Gastrocnemius medialis (tissue), 4 donors: Measurements from ENCODE around the gene TANC1. TPM values are rescaled to one million over a fixed set of nuclear protein-coding genes. Genes with fewer than 3 reads are reported as not detected.

ENCODE experiments used
- ATAC-seq, 2 donors: fragments of 150-250 bp; one replicate each; pipeline ENCODE4 v1.9.1; 2016
- DNase-seq, 2 donors: peaks; one replicate each; pipeline ENCODE4 v3.0.0-alpha.2; 2019
- H3K27ac ChIP-seq, 4 donors: fragments of 200-600 bp; sonication (generic); 1 replicate in 1 of 4; 2 replicates in 3 of 4; pipeline ENCODE4 v1.5.1; 2016 to 2018; ENCODE audit warnings: mild to moderate bottlenecking in 2 of 4, moderate library complexity in 1 of 4
- H3K27me3 ChIP-seq, 3 donors: fragments of 200-600 bp; sonication (generic) in 2 of 3; 1 replicate in 1 of 3; 2 replicates in 2 of 3; pipeline versions ENCODE4 v1.5.1 to v1.6.0; 2016 to 2019; ENCODE audit warnings: mild to moderate bottlenecking in 1 of 3, moderate library complexity in 1 of 3
- H3K36me3 ChIP-seq, 2 donors: fragments of 200-600 bp; sonication (generic) in 1 of 2; one replicate each; pipeline ENCODE4 v1.5.1; 2017 to 2018
- H3K4me1 ChIP-seq, 2 donors: fragments of 200-600 bp; sonication (generic) in 1 of 2; one replicate each; pipeline ENCODE4 v1.5.1; 2016 to 2017; ENCODE audit warnings: mild to moderate bottlenecking in 2 of 2
- H3K4me3 ChIP-seq, 4 donors: fragments of 200-600 bp; sonication (generic) in 3 of 4; 1 replicate in 1 of 4; 2 replicates in 3 of 4; pipeline ENCODE4 v1.5.1; 2016 to 2019; ENCODE audit warnings: mild to moderate bottlenecking in 2 of 4
- H3K9me3 ChIP-seq, 3 donors: fragments of 200-600 bp; sonication (generic) in 2 of 3; 1 replicate in 1 of 3; 2 replicates in 2 of 3; pipeline ENCODE4 v1.5.1; 2016 to 2019
- POLR2A ChIP-seq, 2 donors: fragments of 450-650 bp; IDR thresholded peaks; one replicate each; pipeline ENCODE4 v1.6.1; 2017; ENCODE audit warnings: antibody characterized with exemption in 2 of 2, mild to moderate bottlenecking in 2 of 2, moderate library complexity in 2 of 2
- in situ Hi-C, 4 donors: fragments of 200-750 bp; cut with MboI; loops; one replicate each; pipeline versions ENCODE4 v1.15.0 to v1.8.0; 2017; ENCODE audit warnings: low sequenced_read_pairs in 4 of 4
- intact Hi-C: fragments of 100-400 bp; cut with DNase I; formaldehyde crosslinking; loops from one replicate; pipeline ENCODE4 v1.15.1; 2023; ENCODE audit warnings: low total_unique reads
- total RNA-seq, 4 donors: library from RNA; depleted of rRNA; stranded (reverse); fragments of >200 nt; gene quantifications; one replicate each; pipeline versions ENCODE4 v1.1.0 to v1.2.3, GENCODE V29; 2016
- TF ChIP-seq, protein P1 (sequence below), 5 experiments: fragments of 450-650 bp in 3 of 5; fragments of 200-600 bp in 2 of 5; sonication (generic) in 2 of 5; IDR thresholded peaks in 4 of 5; conservative IDR thresholded peaks in 1 of 5; 1 replicate in 4 of 5; 2 replicates in 1 of 5; pipeline ENCODE4 v1.5.1; 2016 to 2019; ENCODE audit warnings: antibody characterized with exemption in 5 of 5, mild to moderate bottlenecking in 3 of 5, moderate library complexity in 3 of 5

The TANC1 gene
- total RNA-seq, 4 donors from 2014 or later, result 5.1 to 9.9 (median 5.4) TPM

DNA sequence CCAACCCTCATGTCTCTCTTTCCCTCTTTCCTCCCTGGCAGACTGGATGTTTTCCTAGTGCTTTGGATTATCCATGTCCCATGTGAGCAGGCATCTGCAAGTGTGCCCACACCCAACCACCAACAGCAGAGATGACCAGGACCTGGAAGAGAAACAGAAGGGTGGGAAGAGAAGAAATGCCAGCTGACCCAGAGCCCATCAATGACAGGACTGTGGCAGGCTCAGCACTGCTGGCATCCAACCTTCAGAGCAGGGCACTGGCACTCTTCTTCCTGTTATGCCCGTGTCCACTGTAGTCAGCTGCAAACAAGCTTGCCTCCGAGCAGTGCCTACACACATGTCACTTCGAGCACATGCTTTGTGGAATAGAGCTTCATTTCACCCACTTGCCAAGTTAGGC is 121.1 kb downstream of the TANC1 start:
- H3K27ac ChIP-seq, result peak overlapping the region in 2 of 4 donors; percentile 13 to 32
- in situ Hi-C loops, result no loop called here
- intact Hi-C loops, result no loop called here
- ATAC-seq, result no peak
- TF ChIP-seq POLR2A (IDR thresholded peaks at IDR 0.05), result no peak
- TF ChIP-seq, protein P1, sequence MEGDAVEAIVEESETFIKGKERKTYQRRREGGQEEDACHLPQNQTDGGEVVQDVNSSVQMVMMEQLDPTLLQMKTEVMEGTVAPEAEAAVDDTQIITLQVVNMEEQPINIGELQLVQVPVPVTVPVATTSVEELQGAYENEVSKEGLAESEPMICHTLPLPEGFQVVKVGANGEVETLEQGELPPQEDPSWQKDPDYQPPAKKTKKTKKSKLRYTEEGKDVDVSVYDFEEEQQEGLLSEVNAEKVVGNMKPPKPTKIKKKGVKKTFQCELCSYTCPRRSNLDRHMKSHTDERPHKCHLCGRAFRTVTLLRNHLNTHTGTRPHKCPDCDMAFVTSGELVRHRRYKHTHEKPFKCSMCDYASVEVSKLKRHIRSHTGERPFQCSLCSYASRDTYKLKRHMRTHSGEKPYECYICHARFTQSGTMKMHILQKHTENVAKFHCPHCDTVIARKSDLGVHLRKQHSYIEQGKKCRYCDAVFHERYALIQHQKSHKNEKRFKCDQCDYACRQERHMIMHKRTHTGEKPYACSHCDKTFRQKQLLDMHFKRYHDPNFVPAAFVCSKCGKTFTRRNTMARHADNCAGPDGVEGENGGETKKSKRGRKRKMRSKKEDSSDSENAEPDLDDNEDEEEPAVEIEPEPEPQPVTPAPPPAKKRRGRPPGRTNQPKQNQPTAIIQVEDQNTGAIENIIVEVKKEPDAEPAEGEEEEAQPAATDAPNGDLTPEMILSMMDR (IDR thresholded peaks at IDR 0.05 in 4 of 5, conservative IDR thresholded peaks at IDR 0.05 in 1 of 5), result no peak
- H3K27me3 ChIP-seq, result no peaks in the 10 kb centered on the region
- H3K4me3 ChIP-seq, result no peak overlapping the region
- peaks cover 42 to 59% of the 10 kb centered on the region in 2 donors for H3K4me1 ChIP-seq
- H3K36me3 ChIP-seq, result no peaks in the 10 kb centered on the region
- peak in 1 of 2 donors; percentile 19 for DNase-seq
- H3K9me3 ChIP-seq, result no peaks in the 10 kb centered on the region

DNA sequence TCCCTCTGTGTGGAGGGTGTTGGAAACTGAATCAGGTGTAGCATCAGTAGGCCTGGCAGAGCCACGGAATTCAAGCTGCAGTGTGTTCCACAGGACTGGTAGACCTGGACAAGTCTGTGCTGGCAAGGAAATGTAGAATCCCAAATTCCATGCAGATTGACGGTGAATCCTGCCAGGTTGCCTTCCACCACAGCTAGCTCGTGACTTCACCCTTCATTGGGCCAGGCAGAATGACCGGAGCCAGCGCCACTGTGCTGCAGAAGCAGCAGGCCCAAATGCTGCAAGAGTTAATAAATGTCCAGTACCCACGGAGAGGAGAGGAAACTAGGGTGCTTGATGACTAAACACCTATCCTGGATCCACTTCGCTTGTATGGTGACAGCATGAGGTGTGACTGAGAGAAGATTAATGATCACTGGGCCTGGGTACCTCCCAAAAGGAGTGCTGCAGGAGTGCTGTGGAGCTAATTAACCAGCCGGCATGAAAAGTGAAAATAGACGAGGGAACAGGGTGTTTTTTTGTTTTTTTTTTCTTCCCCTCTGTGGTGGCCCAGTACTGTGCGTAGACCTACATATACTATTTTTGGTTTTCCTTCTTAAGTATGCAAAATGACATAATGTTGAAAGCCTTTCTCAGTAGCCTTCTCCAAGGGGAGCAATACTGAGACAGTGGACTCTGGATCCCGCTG is 122.2 kb downstream of the TANC1 start:
- H3K4me1 ChIP-seq, result peaks cover 46 to 57% of the 10 kb centered on the region in 2 donors
- intact Hi-C loops, result no loop called here

DNA sequence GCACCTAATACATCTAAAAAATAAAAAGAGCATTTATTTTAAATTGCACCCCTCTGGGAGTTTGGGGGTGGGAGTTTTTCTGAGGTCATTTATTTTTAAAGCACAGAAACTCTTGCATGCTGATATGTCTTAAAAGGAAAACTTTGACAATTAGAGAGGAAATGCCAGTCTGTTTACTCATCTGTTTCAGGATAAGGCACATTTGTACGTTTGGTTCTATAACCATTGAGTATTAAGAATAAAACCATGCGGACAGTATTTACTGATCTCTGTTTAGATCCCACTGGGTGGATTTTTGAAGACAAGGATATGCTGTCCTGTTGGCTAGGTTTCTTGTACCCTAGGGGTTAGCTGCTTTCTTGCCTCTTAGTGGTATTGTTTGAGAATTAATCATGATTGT is 122.9 kb downstream of the TANC1 start:
- Histone ChIP-seq H3K9me3 (no peaks in the 10 kb centered on the region), H3K27ac (peak overlapping the region; percentile 41 to 68 (median 58)), H3K27me3 (no peaks in the 10 kb centered on the region), H3K36me3 (no peaks in the 10 kb centered on the region), H3K4me1 (peaks cover 46 to 57% of the 10 kb centered on the region in 2 donors), H3K4me3 (no peak overlapping the region)
- ATAC-seq (peak in 1 of 2 donors; percentile 45), DNase-seq (no peak)
- in situ Hi-C loops, result no loop called here
- no peak for TF ChIP-seq POLR2A (IDR thresholded peaks at IDR 0.05)
- TF ChIP-seq, protein P1 (IDR thresholded peaks at IDR 0.05 in 4 of 5, conservative IDR thresholded peaks at IDR 0.05 in 1 of 5), result no peak
- intact Hi-C loops, result no loop called here

More for the DNA sequence above, 122.2 kb downstream of the TANC1 start:
- Histone ChIP-seq H3K36me3 (no peaks in the 10 kb centered on the region), H3K9me3 (no peaks in the 10 kb centered on the region), H3K27ac (peak overlapping the region; percentile 41 to 68 (median 58)), H3K4me3 (no peak overlapping the region), H3K27me3 (no peaks in the 10 kb centered on the region)
- ATAC-seq (peak in 1 of 2 donors; percentile 12), DNase-seq (no peak)
- in situ Hi-C loops, result no loop called here
- no peak for TF ChIP-seq POLR2A (IDR thresholded peaks at IDR 0.05)
- TF ChIP-seq, protein P1 (IDR thresholded peaks at IDR 0.05 in 4 of 5, conservative IDR thresholded peaks at IDR 0.05 in 1 of 5), result no peak

DNA sequence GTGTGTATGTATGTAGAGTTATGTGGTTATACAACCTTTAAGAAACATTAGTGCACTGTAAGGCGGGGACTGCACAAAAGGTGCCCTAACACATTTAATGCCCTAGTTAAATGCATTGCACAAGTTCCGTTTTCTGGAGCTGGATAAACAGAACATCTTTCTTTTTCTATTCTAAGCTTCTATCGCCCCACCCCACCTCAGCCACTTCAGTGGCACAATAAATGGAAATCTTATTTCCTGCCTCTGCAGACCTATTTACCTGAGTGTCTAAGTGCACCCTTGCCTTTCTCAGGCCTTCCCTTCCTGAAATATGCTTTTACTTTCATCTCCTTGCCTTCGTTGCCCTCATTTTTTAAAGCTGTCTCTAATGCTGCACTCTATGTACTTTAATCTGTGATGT is 123.5 kb downstream of the TANC1 start:
- DNase-seq, result no peak
- ATAC-seq, result no peak
- Histone ChIP-seq H3K27ac (peak overlapping the region in 3 of 4 donors; percentile 52 to 68 (median 64)), H3K27me3 (no peaks in the 10 kb centered on the region), H3K9me3 (no peaks in the 10 kb centered on the region), H3K4me1 (peaks cover 46 to 57% of the 10 kb centered on the region in 2 donors), H3K36me3 (no peaks in the 10 kb centered on the region), H3K4me3 (no peak overlapping the region)
- TF ChIP-seq, protein P1 (IDR thresholded peaks at IDR 0.05 in 4 of 5, conservative IDR thresholded peaks at IDR 0.05 in 1 of 5), result no peak
- no peak for TF ChIP-seq POLR2A (IDR thresholded peaks at IDR 0.05)
- intact Hi-C loops, result no loop called here
- in situ Hi-C loops, result no loop called here
